Adrenal gland (tissue), 12 donors: ENCODE measurements around the gene DGKG. TPM values are rescaled to one million over a fixed set of nuclear protein-coding genes. Genes with fewer than 3 reads are reported as not detected.

ENCODE experiments used
- DNase-seq, 7 donors: peaks; one replicate each; pipeline ENCODE4 v3.0.0-alpha.2; 2019 to 2020
- H3K27ac ChIP-seq, 5 donors: fragments of 200-600 bp; sonication (generic) in 4 of 5; 1 replicate in 3 of 5; 2 replicates in 2 of 5; pipeline versions ENCODE4 v1.5.1 to v1.8.0; 2016 to 2020; ENCODE audit warnings: mild to moderate bottlenecking in 1 of 5
- H3K27me3 ChIP-seq: fragments of 200-600 bp; 2 replicates; pipeline ENCODE4 v1.8.0; 2021
- H3K36me3 ChIP-seq, 2 donors: fragments of 200-600 bp; replicated peaks in 1 of 2; 1 replicate in 1 of 2; 2 replicates in 1 of 2; pipeline versions ENCODE4 v1.5.1 to v1.8.0; 2018 to 2022
- H3K4me1 ChIP-seq, 2 donors: fragments of 200-600 bp; replicated peaks in 1 of 2; 1 replicate in 1 of 2; 2 replicates in 1 of 2; pipeline versions ENCODE4 v1.5.1 to v1.8.0; 2018 to 2021
- H3K4me3 ChIP-seq, 4 donors: fragments of 200-600 bp; sonication (generic) in 3 of 4; one replicate each; pipeline ENCODE4 v1.5.1; 2016 to 2018
- H3K9me3 ChIP-seq, 3 donors: fragments of 200-600 bp; sonication (generic) in 1 of 3; replicated peaks in 1 of 3; 1 replicate in 2 of 3; 2 replicates in 1 of 3; pipeline versions ENCODE4 v1.5.1 to v1.8.0; 2016 to 2021
- CTCF ChIP-seq, 6 experiments: fragments of 450-650 bp in 4 of 6; fragments of 200-600 bp in 2 of 6; sonication (generic) in 1 of 6; IDR thresholded peaks; 1 replicate in 5 of 6; 2 replicates in 1 of 6; pipeline versions ENCODE4 v1.5.1 to v1.8.0; 2016 to 2021; ENCODE audit warnings: antibody characterized with exemption in 6 of 6, mild to moderate bottlenecking in 2 of 6, moderate library complexity in 1 of 6
- POLR2A ChIP-seq, 2 donors: fragments of 450-650 bp; IDR thresholded peaks; one replicate each; pipeline ENCODE4 v1.6.1; 2017; ENCODE audit warnings: antibody characterized with exemption in 2 of 2, mild to moderate bottlenecking in 2 of 2, moderate library complexity in 1 of 2
- WGBS, 4 donors: extraction: QIAGEN DNeasy Blood & Tissue Kit in 2 of 4; methylation state at CpG; one replicate each; pipeline versions ENCODE4 v1.1.5 to v1.1.7; 2013 to 2017; 5-methylcytosine and 5-hydroxymethylcytosine counted together
- intact Hi-C, 2 donors: fragments of 100-400 bp; cut with DNase I; formaldehyde crosslinking; loops; one replicate each; pipeline versions ENCODE4 v1.14.1 to v1.15.0; 2022 to 2023
- polyA plus RNA-seq, 3 donors: library from polyadenylated mRNA; stranded (reverse); fragments of 200-250 nt in 2 of 3; fragments of 350-450 nt in 1 of 3; fragmentation: Illumina TruSeq in 1 of 3; extraction: RNeasy Lipid Tissue Mini Kit (QIAGEN cat#74804) in 1 of 3; gene quantifications; one replicate each; pipeline ENCODE4 v1.2.3, GENCODE V29; 2013 to 2014
- total RNA-seq, 9 donors: library from RNA; depleted of rRNA in 4 of 9; stranded (reverse); fragments of >200 nt in 4 of 9; fragments of 120-200 nt in 1 of 9; fragmentation: NEBNext Ultra II Directional in 1 of 9; extraction: Animal tissue kit (Norgen Biotek cat#: 25700) in 1 of 9; gene quantifications; one replicate each; pipeline versions ENCODE4 v1.1.0 to v1.2.4, GENCODE V29; 2013 to 2023
- donor health status: healthy with polysubstance abuse.
- donor health status: Bipolar disorder and iron deficiency.
- donor health status: DM: yes; HTN: yes; CAD: no.
- donor health status: DM: no; HTN: no; CAD: no.
- donor health status: DM: no; HTN: no; CAD: no.
- donor health status: DM: yes; HTN: yes; CAD: no.

Gene DGKG
- total and polyA plus RNA-seq, 12 donors = 2.9 to 43.7 (median 28.3) TPM

GRCh38 chr3:186315581-186316354 is 46.3 kb downstream of the DGKG start:
- Histone ChIP-seq H3K27me3 (no peaks in the 10 kb centered on the region), H3K4me3 (no peak overlapping the region), H3K4me1 (no peaks in the 10 kb centered on the region), H3K36me3 (no peaks in the 10 kb centered on the region), H3K27ac (no peak overlapping the region), H3K9me3 (no peaks in the 10 kb centered on the region)
- intact Hi-C loops = no loop called here
- WGBS, 4 donors = 82 to 92% (median 87%) methylated on average over 5 of the region's 5 CpGs
- DNase-seq = no peak
- no peak for TF ChIP-seq CTCF (IDR thresholded peaks at IDR 0.05)
- TF ChIP-seq POLR2A (IDR thresholded peaks at IDR 0.05) = no peak

- H3K9me3 ChIP-seq = no peaks in the 10 kb centered on the region
- intact Hi-C loops = no loop called here
- no peak for DNase-seq
- H3K4me1 ChIP-seq = no peaks in the 10 kb centered on the region
- no peak for TF ChIP-seq CTCF (IDR thresholded peaks at IDR 0.05)
- no peak for TF ChIP-seq POLR2A (IDR thresholded peaks at IDR 0.05)
- H3K4me3 ChIP-seq = no peak overlapping the region
- no peaks in the 10 kb centered on the region for H3K27me3 ChIP-seq
- no peaks in the 10 kb centered on the region for H3K36me3 ChIP-seq
- H3K27ac ChIP-seq = no peak overlapping the region
- 72 to 91% (median 84%) methylated on average over 3 of the region's 3 CpGs for WGBS, 4 donors
Observed at GRCh38 chr3:186314896-186315295, 47.1 kb downstream of the DGKG start.

DNA sequence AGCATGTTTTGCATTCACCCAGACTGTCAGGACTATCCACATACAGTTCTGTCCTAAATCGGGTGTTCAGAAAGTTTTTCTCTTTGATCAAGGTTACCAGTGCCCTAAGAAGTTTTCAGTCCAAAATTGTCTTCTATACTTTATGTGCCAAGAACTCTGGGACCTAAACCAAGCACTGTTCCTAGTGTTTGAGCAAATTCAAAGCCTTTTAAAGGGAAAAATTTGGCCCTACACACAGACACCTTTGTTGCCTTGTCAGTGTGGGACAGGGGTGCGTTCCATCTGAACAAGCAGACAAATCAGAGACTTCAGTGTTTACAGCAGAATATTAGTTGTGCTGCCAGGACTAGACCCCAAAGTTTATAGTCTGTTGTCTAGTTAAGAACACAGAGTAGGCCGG is 50.6 kb downstream of the DGKG start:
- intact Hi-C loops = no loop called here
- H3K27me3 ChIP-seq = no peaks in the 10 kb centered on the region
- no peak overlapping the region for H3K4me3 ChIP-seq
- WGBS, 4 donors = 81 to 92% (median 88%) methylated on average over 3 of the region's 3 CpGs
- H3K4me1 ChIP-seq = no peaks in the 10 kb centered on the region
- H3K36me3 ChIP-seq = no peaks in the 10 kb centered on the region
- H3K9me3 ChIP-seq = no peaks in the 10 kb centered on the region
- DNase-seq = no peak
- H3K27ac ChIP-seq = no peak overlapping the region
- TF ChIP-seq POLR2A (IDR thresholded peaks at IDR 0.05) = no peak
- TF ChIP-seq CTCF (IDR thresholded peaks at IDR 0.05) = no peak

GRCh38 chr3:186308549-186308948 is 53.5 kb downstream of the DGKG start:
- no peak overlapping the region for H3K4me3 ChIP-seq
- H3K27ac ChIP-seq = no peak overlapping the region
- H3K36me3 ChIP-seq = no peaks in the 10 kb centered on the region
- 83 to 100% (median 87%) methylated on average over 1 of the region's 1 CpG for WGBS, 4 donors
- TF ChIP-seq CTCF (IDR thresholded peaks at IDR 0.05) (no peak), POLR2A (IDR thresholded peaks at IDR 0.05) (no peak)
- H3K9me3 ChIP-seq = no peaks in the 10 kb centered on the region
- intact Hi-C loops = no loop called here
- no peaks in the 10 kb centered on the region for H3K27me3 ChIP-seq
- DNase-seq = no peak
- no peaks in the 10 kb centered on the region for H3K4me1 ChIP-seq
